ENCODE results near the gene CAMKK1.

DNA sequence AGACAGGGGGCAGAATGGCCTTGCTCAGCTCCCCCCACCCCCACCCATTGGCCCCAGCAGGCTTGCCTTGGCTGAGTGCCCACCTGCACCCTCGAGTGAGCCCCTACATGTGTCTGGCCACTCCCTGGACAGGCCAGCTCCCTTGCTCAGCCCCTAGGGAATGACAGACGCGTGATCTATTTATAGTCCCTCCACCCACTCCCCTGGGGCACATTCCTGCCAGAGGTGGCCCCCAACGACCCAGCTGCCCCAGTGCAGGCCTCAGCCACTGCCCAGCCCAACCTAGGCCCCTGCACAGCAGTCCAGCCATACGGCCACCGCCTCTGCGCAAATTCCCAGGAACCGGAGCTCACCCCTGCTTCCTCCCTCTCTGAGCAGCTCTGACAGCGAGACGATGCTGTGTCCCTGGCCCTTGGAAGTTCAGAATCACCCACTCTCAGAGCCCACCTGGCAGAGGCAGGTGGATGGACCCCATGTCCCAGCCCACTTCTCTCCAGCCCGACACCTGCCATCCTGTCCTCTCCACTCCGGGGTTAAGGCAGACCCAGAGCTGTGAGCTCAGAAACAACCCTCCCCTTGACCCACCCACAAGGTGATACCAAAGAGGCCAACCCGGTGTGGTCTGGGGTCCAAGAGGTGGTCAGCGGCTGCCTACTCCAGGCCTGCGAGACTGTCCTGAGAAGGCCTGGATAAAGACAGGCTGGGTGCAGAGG lies 34.9 kb upstream of the CAMKK1 start:
- TF ChIP-seq, protein P1, sequence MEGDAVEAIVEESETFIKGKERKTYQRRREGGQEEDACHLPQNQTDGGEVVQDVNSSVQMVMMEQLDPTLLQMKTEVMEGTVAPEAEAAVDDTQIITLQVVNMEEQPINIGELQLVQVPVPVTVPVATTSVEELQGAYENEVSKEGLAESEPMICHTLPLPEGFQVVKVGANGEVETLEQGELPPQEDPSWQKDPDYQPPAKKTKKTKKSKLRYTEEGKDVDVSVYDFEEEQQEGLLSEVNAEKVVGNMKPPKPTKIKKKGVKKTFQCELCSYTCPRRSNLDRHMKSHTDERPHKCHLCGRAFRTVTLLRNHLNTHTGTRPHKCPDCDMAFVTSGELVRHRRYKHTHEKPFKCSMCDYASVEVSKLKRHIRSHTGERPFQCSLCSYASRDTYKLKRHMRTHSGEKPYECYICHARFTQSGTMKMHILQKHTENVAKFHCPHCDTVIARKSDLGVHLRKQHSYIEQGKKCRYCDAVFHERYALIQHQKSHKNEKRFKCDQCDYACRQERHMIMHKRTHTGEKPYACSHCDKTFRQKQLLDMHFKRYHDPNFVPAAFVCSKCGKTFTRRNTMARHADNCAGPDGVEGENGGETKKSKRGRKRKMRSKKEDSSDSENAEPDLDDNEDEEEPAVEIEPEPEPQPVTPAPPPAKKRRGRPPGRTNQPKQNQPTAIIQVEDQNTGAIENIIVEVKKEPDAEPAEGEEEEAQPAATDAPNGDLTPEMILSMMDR (IDR thresholded peaks at IDR 0.05): no peak
- TF ChIP-seq POLR2A (IDR thresholded peaks at IDR 0.05): no peak

Data from ovary (tissue), 3 donors.